ENCODE results near the gene CACNB4. TPM values are rescaled to one million over a fixed set of nuclear protein-coding genes. Genes with fewer than 3 reads are reported as not detected.

Gene CACNB4
- total RNA-seq, 1 experiment from 2014 or later, result 1.00 TPM

- POLR2A ChIA-PET, result no interaction called here
- intact Hi-C loops (cut with micrococcal nuclease; ENCODE audit: unreplicated experiment), result loop anchor here (1.0 to 5.0 kb wide), 5 partner anchors 60 to 598 kb away; partner anchors contain the start of genes CACNB4 and STAM2
- Mint-ChIP-seq H3K4me1 (ENCODE audit: low read depth, unreplicated experiment) (no peaks in the 10 kb centered on the region), H3K27ac (ENCODE audit: unreplicated experiment) (no peak overlapping the region), H3K9me3 (ENCODE audit: unreplicated experiment) (no peaks in the 10 kb centered on the region), H3K27me3 (ENCODE audit: insufficient read depth, unreplicated experiment) (no peaks in the 10 kb centered on the region), H3K4me3 (ENCODE audit: unreplicated experiment) (no peak overlapping the region), H3K36me3 (ENCODE audit: insufficient read depth, unreplicated experiment) (no peaks in the 10 kb centered on the region)
- CTCF ChIA-PET, result interaction anchor here (0.6 to 1.2 kb wide), 6 partner anchors 11 to 310 kb away, joined by 3 to 6 read pairs (median 4); no protein-coding TSS in a partner anchor
- no TSS peak for BruUV-seq (replicated peaks)
- no peaks in the 10 kb centered on the region for H3K27me3 ChIP-seq (replicated peaks; ENCODE audit: control insufficient read depth, insufficient read depth, low read length)
- DNase-seq, result peak; percentile 71 to 78
- H3K9me3 ChIP-seq, result no peaks in the 10 kb centered on the region
- TF ChIP-seq CTCF (IDR thresholded peaks at IDR 0.05; ENCODE audit: insufficient read depth in 1 of 2, low read depth in 1 of 2, low read length in 1 of 2, severe bottlenecking in 1 of 2, unreplicated experiment in 1 of 2), result peak; percentile 80 to 83
- no peak overlapping the region for H3K4me3 ChIP-seq (ENCODE audit: low read depth, low read length)
- no peaks in the 10 kb centered on the region for H3K4me1 ChIP-seq
- no peaks in the 10 kb centered on the region for H3K36me3 ChIP-seq (ENCODE audit: control insufficient read depth, insufficient read depth, low read length)
Observed at GRCh38 chr2:152036611-152037469, 62.0 kb downstream of the CACNB4 start.

- POLR2A ChIA-PET, result no interaction called here
- H3K36me3 Mint-ChIP-seq (ENCODE audit: insufficient read depth, unreplicated experiment), result no peaks in the 10 kb centered on the region
- Histone ChIP-seq H3K4me3 (ENCODE audit: low read depth, low read length) (no peak overlapping the region), H3K4me1 (no peaks in the 10 kb centered on the region), H3K36me3 (ENCODE audit: control insufficient read depth, insufficient read depth, low read length) (no peaks in the 10 kb centered on the region), H3K9me3 (no peaks in the 10 kb centered on the region), H3K27me3 (replicated peaks; ENCODE audit: control insufficient read depth, insufficient read depth, low read length) (no peaks in the 10 kb centered on the region)
- no peak overlapping the region for H3K4me3 Mint-ChIP-seq (ENCODE audit: unreplicated experiment)
- TF ChIP-seq CTCF (IDR thresholded peaks at IDR 0.05; ENCODE audit: insufficient read depth in 1 of 2, low read depth in 1 of 2, low read length in 1 of 2, severe bottlenecking in 1 of 2, unreplicated experiment in 1 of 2), result no peak
- H3K27ac Mint-ChIP-seq (ENCODE audit: unreplicated experiment), result no peak overlapping the region
- CTCF ChIA-PET, result no interaction called here
- H3K4me1 Mint-ChIP-seq (ENCODE audit: low read depth, unreplicated experiment), result no peaks in the 10 kb centered on the region
- intact Hi-C loops (cut with micrococcal nuclease; ENCODE audit: unreplicated experiment), result no loop called here
- no peaks in the 10 kb centered on the region for H3K9me3 Mint-ChIP-seq (ENCODE audit: unreplicated experiment)
- BruUV-seq (replicated peaks), result no TSS peak
- H3K27me3 Mint-ChIP-seq (ENCODE audit: insufficient read depth, unreplicated experiment), result no peaks in the 10 kb centered on the region
- DNase-seq, result no peak
Observed at GRCh38 chr2:152034257-152034801, 64.5 kb downstream of the CACNB4 start.

GRCh38 chr2:152033011-152033925 is 65.6 kb downstream of the CACNB4 start:
- Histone ChIP-seq H3K4me3 (ENCODE audit: low read depth, low read length) (no peak overlapping the region), H3K9me3 (no peaks in the 10 kb centered on the region), H3K27me3 (replicated peaks; ENCODE audit: control insufficient read depth, insufficient read depth, low read length) (no peaks in the 10 kb centered on the region), H3K36me3 (ENCODE audit: control insufficient read depth, insufficient read depth, low read length) (no peaks in the 10 kb centered on the region), H3K4me1 (no peaks in the 10 kb centered on the region)
- ChIA-PET POLR2A (no interaction called here), CTCF (no interaction called here)
- no peak overlapping the region for H3K4me3 Mint-ChIP-seq (ENCODE audit: unreplicated experiment)
- H3K27ac Mint-ChIP-seq (ENCODE audit: unreplicated experiment), result no peak overlapping the region
- no TSS peak for BruUV-seq (replicated peaks)
- peaks cover 3% of the 10 kb centered on the region for H3K27me3 Mint-ChIP-seq (ENCODE audit: insufficient read depth, unreplicated experiment)
- no peaks in the 10 kb centered on the region for H3K36me3 Mint-ChIP-seq (ENCODE audit: insufficient read depth, unreplicated experiment)
- intact Hi-C loops (cut with micrococcal nuclease; ENCODE audit: unreplicated experiment), result no loop called here
- no peaks in the 10 kb centered on the region for H3K4me1 Mint-ChIP-seq (ENCODE audit: low read depth, unreplicated experiment)
- no peaks in the 10 kb centered on the region for H3K9me3 Mint-ChIP-seq (ENCODE audit: unreplicated experiment)
- TF ChIP-seq CTCF (IDR thresholded peaks at IDR 0.05; ENCODE audit: insufficient read depth in 1 of 2, low read depth in 1 of 2, low read length in 1 of 2, severe bottlenecking in 1 of 2, unreplicated experiment in 1 of 2), result no peak
- DNase-seq, result no peak

Data from Caco-2 (cell line).